Parathyroid adenoma (tissue), 2 donors: ENCODE data around the gene PJA1.

Experiments
- H2AFZ ChIP-seq: fragments of 300-600 bp; sonication (generic); one replicate; pipeline ENCODE4 v1.7.0; 2017; ENCODE audit warnings: antibody characterized with exemption, mild to moderate bottlenecking
- H3K27ac ChIP-seq: fragments of 300-600 bp; sonication (generic); one replicate; pipeline ENCODE4 v1.7.0; 2017
- H3K27me3 ChIP-seq: fragments of 300-600 bp; sonication (generic); one replicate; pipeline ENCODE4 v1.7.0; 2017; ENCODE audit warnings: low read length; ENCODE audit not compliant: control insufficient read depth, insufficient read depth
- H3K36me3 ChIP-seq: fragments of 300-600 bp; sonication (generic); one replicate; pipeline ENCODE4 v1.7.0; 2017; ENCODE audit warnings: low read length; ENCODE audit not compliant: control insufficient read depth, insufficient read depth
- H3K4me1 ChIP-seq: fragments of 300-600 bp; sonication (generic); one replicate; pipeline ENCODE4 v1.7.0; 2017; ENCODE audit warnings: control low read depth
- H3K4me2 ChIP-seq: fragments of 300-600 bp; sonication (generic); one replicate; pipeline ENCODE4 v1.7.0; 2017; ENCODE audit warnings: low read length
- H3K4me3 ChIP-seq: fragments of 300-600 bp; sonication (generic); one replicate; pipeline ENCODE4 v1.7.0; 2017; ENCODE audit warnings: low read depth, low read length
- H3K79me2 ChIP-seq: fragments of 300-600 bp; sonication (generic); one replicate; pipeline ENCODE4 v1.7.0; 2017; ENCODE audit warnings: control low read depth
- H3K9ac ChIP-seq: fragments of 300-600 bp; sonication (generic); one replicate; pipeline ENCODE4 v1.7.0; 2017; ENCODE audit warnings: mild to moderate bottlenecking
- H3K9me3 ChIP-seq: fragments of 300-600 bp; sonication (generic); one replicate; pipeline ENCODE4 v1.7.0; 2017; ENCODE audit warnings: low read length; ENCODE audit not compliant: control insufficient read depth
- CTCF ChIP-seq: fragments of 300-600 bp; sonication (generic); IDR thresholded peaks from one replicate; pipeline ENCODE4 v1.7.0; 2017; ENCODE audit warnings: antibody characterized with exemption, mild to moderate bottlenecking
- donor health status: primary hyperparathyroidism.

The PJA1 gene

GRCh38 chrX:69117876-69118526, 47.3 kb downstream of the PJA1 start:
- Histone ChIP-seq H3K4me1 (no peaks in the 10 kb centered on the region), H3K27ac (no peak overlapping the region), H3K9me3 (no peaks in the 10 kb centered on the region), H3K4me3 (no peak overlapping the region), H3K4me2 (no peak overlapping the region), H3K36me3 (no peaks in the 10 kb centered on the region), H3K9ac (no peak overlapping the region), H3K27me3 (no peaks in the 10 kb centered on the region), H2AFZ (no peak overlapping the region), H3K79me2 (no peaks in the 10 kb centered on the region)
- no peak for TF ChIP-seq CTCF

GRCh38 chrX:69116077-69116476, 49.2 kb downstream of the PJA1 start:
- no peak for TF ChIP-seq CTCF
- H3K36me3 ChIP-seq = no peaks in the 10 kb centered on the region
- no peak overlapping the region for H3K4me2 ChIP-seq
- H3K9ac ChIP-seq = no peak overlapping the region
- H3K79me2 ChIP-seq = no peaks in the 10 kb centered on the region
- H3K9me3 ChIP-seq = no peaks in the 10 kb centered on the region
- H3K27me3 ChIP-seq = no peaks in the 10 kb centered on the region
- H3K4me3 ChIP-seq = no peak overlapping the region
- no peak overlapping the region for H3K27ac ChIP-seq
- no peaks in the 10 kb centered on the region for H3K4me1 ChIP-seq
- no peak overlapping the region for H2AFZ ChIP-seq

- H2AFZ ChIP-seq = no peak overlapping the region
- TF ChIP-seq CTCF = no peak
- peaks cover 8% of the 10 kb centered on the region for H3K4me1 ChIP-seq
- no peak overlapping the region for H3K27ac ChIP-seq
- H3K9ac ChIP-seq = no peak overlapping the region
- no peaks in the 10 kb centered on the region for H3K79me2 ChIP-seq
- H3K9me3 ChIP-seq = no peaks in the 10 kb centered on the region
- no peak overlapping the region for H3K4me2 ChIP-seq
- no peak overlapping the region for H3K4me3 ChIP-seq
- H3K27me3 ChIP-seq = no peaks in the 10 kb centered on the region
- no peaks in the 10 kb centered on the region for H3K36me3 ChIP-seq
Observed at GRCh38 chrX:69113723-69114122, 51.5 kb downstream of the PJA1 start.
